ENCODE measurements around the gene GRAMD1A. TPM values are rescaled to one million over a fixed set of nuclear protein-coding genes. Genes with fewer than 3 reads are reported as not detected.
"Not testable (repeated sequence)": the region's sequence is repeated elsewhere in the genome, so short reads cannot be mapped to it uniquely, and the experiment has no call there.

GRAMD1A gene
- total RNA-seq, 1 donor from 2014 or later = 26.2 TPM

DNA sequence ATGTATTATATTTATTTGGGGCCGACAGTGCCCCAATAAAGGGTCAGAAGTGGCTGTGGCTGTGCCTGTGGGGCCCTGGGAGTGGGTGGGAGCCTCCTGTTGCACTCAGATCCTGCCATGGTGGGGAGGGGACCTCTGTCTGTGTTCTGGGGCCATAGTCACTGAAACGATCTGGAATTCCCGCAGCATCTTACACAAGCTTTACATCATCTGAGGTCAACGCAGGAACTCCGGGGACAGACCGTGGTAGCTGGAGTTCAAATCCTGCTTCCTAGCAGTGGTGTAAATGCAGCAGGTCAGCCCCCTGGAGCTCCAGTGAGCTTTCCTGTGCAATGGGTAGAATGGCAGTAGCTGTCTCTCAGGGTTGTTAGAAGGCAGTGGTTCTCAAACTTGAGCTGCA is 26.3 kb downstream of the GRAMD1A start:
- no peak for TF ChIP-seq CTCF (IDR thresholded peaks at IDR 0.05; ENCODE audit: borderline replicate concordance)
- Histone ChIP-seq H3K36me3 (peaks cover 57% of the 10 kb centered on the region), H3K4me3 (no peak overlapping the region), H3K9me3 (replicated peaks) (no peaks in the 10 kb centered on the region), H3K4me1 (peaks cover 13% of the 10 kb centered on the region), H3K27ac (replicated peaks) (no peak overlapping the region), H3K27me3 (ENCODE audit: low read depth) (no peaks in the 10 kb centered on the region)
- intact Hi-C loops (cut with micrococcal nuclease) = no loop called here
- DNase-seq = no peak

DNA sequence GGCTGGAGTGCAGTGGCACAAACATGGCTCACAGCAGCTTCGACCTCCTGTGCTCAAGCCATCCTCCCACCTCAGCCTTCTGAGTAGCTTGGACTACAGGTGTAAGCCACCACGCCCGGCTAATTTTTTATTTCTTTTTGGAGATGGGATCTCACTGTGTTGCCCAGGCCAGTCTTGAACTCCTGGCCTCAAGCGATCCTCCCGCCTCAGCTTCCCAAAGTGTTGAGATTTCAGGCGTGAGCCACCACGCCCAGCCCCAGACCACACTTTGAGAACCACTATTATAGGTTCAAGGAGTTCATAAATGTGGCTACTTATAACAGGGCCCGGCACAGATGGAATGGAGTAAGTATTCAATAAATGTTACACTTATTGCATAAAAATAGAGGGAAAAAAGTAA is 26.9 kb downstream of the GRAMD1A start:
- no peak overlapping the region for H3K27ac ChIP-seq (replicated peaks)
- intact Hi-C loops (cut with micrococcal nuclease) = no loop called here
- no peaks in the 10 kb centered on the region for H3K27me3 ChIP-seq (ENCODE audit: low read depth)
- no peak overlapping the region for H3K4me3 ChIP-seq
- no peak for TF ChIP-seq CTCF (IDR thresholded peaks at IDR 0.05; ENCODE audit: borderline replicate concordance)
- no peaks in the 10 kb centered on the region for H3K9me3 ChIP-seq (replicated peaks)
- no peak for DNase-seq
- peaks cover 16% of the 10 kb centered on the region for H3K4me1 ChIP-seq
- peaks cover 51% of the 10 kb centered on the region for H3K36me3 ChIP-seq

- intact Hi-C loops (cut with micrococcal nuclease) = no loop called here
- TF ChIP-seq CTCF (IDR thresholded peaks at IDR 0.05; ENCODE audit: borderline replicate concordance) = no peak
- peaks cover 41% of the 10 kb centered on the region for H3K36me3 ChIP-seq
- no peaks in the 10 kb centered on the region for H3K9me3 ChIP-seq (replicated peaks)
- H3K4me3 ChIP-seq = no peak overlapping the region
- no peaks in the 10 kb centered on the region for H3K27me3 ChIP-seq (ENCODE audit: low read depth)
- H3K27ac ChIP-seq (replicated peaks) = no peak overlapping the region
- no peak for DNase-seq
- peaks cover 16% of the 10 kb centered on the region for H3K4me1 ChIP-seq
Observed at GRCh38 chr19:35027851-35028599, 27.9 kb downstream of the GRAMD1A start.

DNA sequence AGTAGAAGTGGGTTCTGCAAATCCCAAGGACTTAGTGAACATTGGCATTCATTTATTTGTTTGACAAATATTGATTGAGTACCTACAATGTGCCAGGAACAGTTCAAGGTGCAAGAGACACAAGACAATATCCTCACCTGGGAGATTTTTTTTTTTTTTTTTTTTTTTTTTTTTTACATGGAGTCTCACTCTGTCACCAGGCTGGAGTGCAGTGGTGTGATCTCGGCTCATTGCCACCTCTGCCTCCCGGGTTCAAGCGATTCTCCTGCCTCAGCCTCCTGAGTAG is 28.4 kb downstream of the GRAMD1A start:
- not testable (repeated sequence) for H3K27ac ChIP-seq (replicated peaks)

GRCh38 chr19:35029275-35029736 is 29.2 kb downstream of the GRAMD1A start:
- Histone ChIP-seq H3K4me1 (peaks cover 16% of the 10 kb centered on the region), H3K36me3 (peaks cover 37% of the 10 kb centered on the region)
- H3K4me3 ChIP-seq; intact Hi-C loops (cut with micrococcal nuclease); DNase-seq; H3K9me3 ChIP-seq (replicated peaks); H3K27ac ChIP-seq (replicated peaks); H3K27me3 ChIP-seq (ENCODE audit: low read depth): not testable (repeated sequence)

More for the DNA sequence above, 28.4 kb downstream of the GRAMD1A start:
- Histone ChIP-seq H3K4me1 (peaks cover 16% of the 10 kb centered on the region), H3K36me3 (peaks cover 37% of the 10 kb centered on the region)
- H3K9me3 ChIP-seq (replicated peaks); DNase-seq; H3K27me3 ChIP-seq (ENCODE audit: low read depth); intact Hi-C loops (cut with micrococcal nuclease); H3K4me3 ChIP-seq: not testable (repeated sequence)

GRCh38 chr19:35029737-35030256 is 29.7 kb downstream of the GRAMD1A start:
- H3K27me3 ChIP-seq (ENCODE audit: low read depth) = no peaks in the 10 kb centered on the region
- TF ChIP-seq CTCF (IDR thresholded peaks at IDR 0.05; ENCODE audit: borderline replicate concordance) = no peak
- H3K36me3 ChIP-seq = peaks cover 41% of the 10 kb centered on the region
- peaks cover 18% of the 10 kb centered on the region for H3K4me1 ChIP-seq
- H3K4me3 ChIP-seq = peak overlapping the region; percentile 69
- no peaks in the 10 kb centered on the region for H3K9me3 ChIP-seq (replicated peaks)
- intact Hi-C loops (cut with micrococcal nuclease) = no loop called here
- DNase-seq = no peak
- peak overlapping the region; percentile 65 for H3K27ac ChIP-seq (replicated peaks)

Measured in left ventricle myocardium inferior (tissue), 1 donor.